NCI-H146 (cell line): ENCODE data around the gene LNP1.
"Not testable (repeated sequence)": the region's sequence is repeated elsewhere in the genome, so short reads cannot be mapped to it uniquely, and the experiment has no call there.

Source experiments
- DNase-seq: peaks from one replicate; lab custom pipeline; 2025; lab: John Stamatoyannopoulos, UW

Gene LNP1

GRCh38 chr3:100429187-100429716, 27.9 kb downstream of the LNP1 start:
- no peak for DNase-seq

GRCh38 chr3:100436951-100437350, 35.6 kb downstream of the LNP1 start:
- DNase-seq = no peak

- DNase-seq = no peak
These were observed 36.6 kb downstream of the LNP1 start for GRCh38 chr3:100437721-100438622.

GRCh38 chr3:100438623-100438974, 37.3 kb downstream of the LNP1 start:
- DNase-seq = no peak

- DNase-seq = no peak
These were observed 39.6 kb downstream of the LNP1 start for GRCh38 chr3:100440895-100441294.

GRCh38 chr3:100443690-100444089, 42.4 kb downstream of the LNP1 start:
- DNase-seq = no peak

- DNase-seq = not testable (repeated sequence)
These were observed 45.7 kb downstream of the LNP1 start for GRCh38 chr3:100447067-100447466.

- no peak for DNase-seq
These were observed 46.7 kb downstream of the LNP1 start for GRCh38 chr3:100448079-100448478.

GRCh38 chr3:100449214-100449613, 47.9 kb downstream of the LNP1 start:
- no peak for DNase-seq

- no peak for DNase-seq
These were observed 53.3 kb downstream of the LNP1 start for GRCh38 chr3:100454677-100455076.

GRCh38 chr3:100455841-100456550, 54.7 kb downstream of the LNP1 start:
- DNase-seq = no peak

- DNase-seq = no peak
These were observed 55.4 kb downstream of the LNP1 start for GRCh38 chr3:100456745-100457144.

- no peak for DNase-seq
These were observed 56.5 kb downstream of the LNP1 start for GRCh38 chr3:100457811-100458210.

GRCh38 chr3:100458814-100459213, 57.5 kb downstream of the LNP1 start:
- no peak for DNase-seq

- DNase-seq = peak; percentile 60
These were observed 61.7 kb downstream of the LNP1 start for GRCh38 chr3:100463002-100463401.

GRCh38 chr3:100463646-100464155, 62.4 kb downstream of the LNP1 start:
- no peak for DNase-seq

GRCh38 chr3:100465892-100466777, 64.8 kb downstream of the LNP1 start:
- no peak for DNase-seq

GRCh38 chr3:100467133-100467532, 65.8 kb downstream of the LNP1 start:
- DNase-seq = no peak

GRCh38 chr3:100468676-100469075, 67.3 kb downstream of the LNP1 start:
- no peak for DNase-seq

GRCh38 chr3:100470951-100471350, 69.6 kb downstream of the LNP1 start:
- DNase-seq = no peak

GRCh38 chr3:100471444-100471843, 70.1 kb downstream of the LNP1 start:
- DNase-seq = no peak

GRCh38 chr3:100477851-100478360, 76.6 kb downstream of the LNP1 start:
- not testable (repeated sequence) for DNase-seq
